Hepatocyte (in vitro differentiated cells): ENCODE data around the gene ERCC2. TPM values are rescaled to one million over a fixed set of nuclear protein-coding genes. Genes with fewer than 3 reads are reported as not detected.
"Not testable (repeated sequence)": the region's sequence is repeated elsewhere in the genome, so short reads cannot be mapped to it uniquely, and the experiment has no call there.

Experiments
- DNase-seq: peaks from one replicate; pipeline ENCODE4 v3.0.0-alpha.2; 2016; ENCODE audit warnings: low spot score
- H2AFZ ChIP-seq: fragments of 200-600 bp; sonication (generic); 2 replicates; pipeline ENCODE4 v1.6.0; 2016; ENCODE audit warnings: antibody characterized with exemption, mild to moderate bottlenecking
- H3K27ac ChIP-seq: fragments of 200-600 bp; sonication (generic); 2 replicates; pipeline ENCODE4 v1.5.1; 2016; ENCODE audit warnings: mild to moderate bottlenecking
- H3K27me3 ChIP-seq: fragments of 200-600 bp; sonication (generic); 2 replicates; pipeline ENCODE4 v1.6.1; 2016
- H3K36me3 ChIP-seq: fragments of 200-600 bp; sonication (generic); replicated peaks from 2 replicates; pipeline ENCODE4 v1.5.1; 2016; ENCODE audit warnings: low read depth; ENCODE audit not compliant: insufficient read depth
- H3K4me1 ChIP-seq: fragments of 200-600 bp; sonication (generic); 2 replicates; pipeline ENCODE4 v1.5.1; 2016; ENCODE audit warnings: mild to moderate bottlenecking, moderate library complexity; ENCODE audit not compliant: insufficient read depth
- H3K4me2 ChIP-seq: fragments of 200-600 bp; sonication (generic); 2 replicates; pipeline ENCODE4 v1.6.0; 2016
- H3K4me3 ChIP-seq: fragments of 200-600 bp; sonication (generic); 2 replicates; pipeline ENCODE4 v1.5.1; 2016; ENCODE audit warnings: mild to moderate bottlenecking
- H3K79me2 ChIP-seq: fragments of 200-600 bp; sonication (generic); 2 replicates; pipeline ENCODE4 v1.6.0; 2017; ENCODE audit warnings: mild to moderate bottlenecking
- H3K9me2 ChIP-seq: fragments of 200-600 bp; sonication (generic); replicated peaks from 2 replicates; pipeline ENCODE4 v1.6.0; 2017; ENCODE audit warnings: mild to moderate bottlenecking; ENCODE audit not compliant: insufficient read depth
- H3K9me3 ChIP-seq: fragments of 200-600 bp; sonication (generic); 2 replicates; pipeline ENCODE4 v1.5.1; 2016; ENCODE audit warnings: low read depth, mild to moderate bottlenecking
- H4K20me1 ChIP-seq: fragments of 200-600 bp; sonication (generic); 2 replicates; pipeline ENCODE4 v1.6.0; 2016; ENCODE audit warnings: mild to moderate bottlenecking; ENCODE audit not compliant: insufficient read depth, poor library complexity, severe bottlenecking
- CTCF ChIP-seq: fragments of 200-600 bp; sonication (generic); IDR thresholded peaks from 2 replicates; pipeline ENCODE4 v1.5.1; 2016; ENCODE audit warnings: antibody characterized with exemption, mild to moderate bottlenecking; ENCODE audit not compliant: poor library complexity
- EZH2 ChIP-seq: fragments of 200-600 bp; sonication (generic); IDR thresholded peaks from 2 replicates; pipeline ENCODE4 v1.6.1; 2016; ENCODE audit warnings: antibody characterized with exemption, mild to moderate bottlenecking, borderline replicate concordance
- EZH2phosphoT487 ChIP-seq: fragments of 200-600 bp; sonication (generic); IDR thresholded peaks from one replicate; pipeline ENCODE4 v1.6.1; 2018; ENCODE audit warnings: antibody characterized with exemption, mild to moderate bottlenecking, low read depth, moderate library complexity; ENCODE audit not compliant: unreplicated experiment, severe bottlenecking
- WGBS: methylation state at CpG from one replicate; pipeline ENCODE4 v1.1.6; 2016; ENCODE audit warnings: low lambda C conversion rate; ENCODE audit errors: missing lambda C conversion rate; 5-methylcytosine and 5-hydroxymethylcytosine counted together
- polyA plus RNA-seq: library from polyadenylated mRNA; unstranded; fragments of >200 nt; fragmentation: Nextera tagmentation; extraction: Ambion mirVana; gene quantifications from 2 replicates; pipeline ENCODE4 v1.2.1, GENCODE V29; 2016
- total RNA-seq: library from RNA; depleted of rRNA; stranded (reverse); fragments of >200 nt; gene quantifications from 2 replicates; pipeline ENCODE4 v1.2.3, GENCODE V29; 2014

Gene ERCC2
- total and polyA plus RNA-seq, 2 experiments from 2014 or later: 7.1 to 13.9 TPM

DNA sequence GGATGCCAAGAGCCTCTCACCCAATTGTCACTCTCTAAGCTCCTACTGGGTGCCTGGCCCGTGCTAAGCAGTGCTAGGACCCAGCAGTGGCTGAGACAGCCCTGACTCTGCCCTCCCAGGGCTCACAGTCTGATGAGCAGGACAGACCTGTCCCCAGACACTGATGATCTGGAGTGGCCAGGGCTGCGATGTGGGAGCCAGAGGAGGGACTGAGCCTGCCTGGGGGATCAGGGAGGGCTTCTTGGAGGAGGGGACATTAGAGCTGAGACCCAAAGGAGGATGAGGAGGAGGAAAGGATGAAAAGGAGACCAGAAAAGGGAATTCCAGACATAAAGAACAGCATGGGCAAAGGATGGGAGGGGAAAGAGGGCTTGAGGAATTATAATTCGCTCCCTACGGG, 46.8 kb upstream of the ERCC2 start:
- H3K4me3 ChIP-seq: no peak overlapping the region
- DNase-seq: no peak
- H3K36me3 ChIP-seq: no peaks in the 10 kb centered on the region
- no peaks in the 10 kb centered on the region for H3K4me1 ChIP-seq
- H3K79me2 ChIP-seq: no peaks in the 10 kb centered on the region
- no peaks in the 10 kb centered on the region for H3K9me2 ChIP-seq
- H3K27ac ChIP-seq: no peak overlapping the region
- no peaks in the 10 kb centered on the region for H3K27me3 ChIP-seq
- H3K4me2 ChIP-seq: no peak overlapping the region
- no peaks in the 10 kb centered on the region for H4K20me1 ChIP-seq
- H3K9me3 ChIP-seq: no peaks in the 10 kb centered on the region
- TF ChIP-seq CTCF: no peak
- TF ChIP-seq EZH2phosphoT487: no peak
- TF ChIP-seq EZH2: no peak
- 89% methylated on average over 4 of the region's 4 CpGs for WGBS
- H2AFZ ChIP-seq: no peak overlapping the region

DNA sequence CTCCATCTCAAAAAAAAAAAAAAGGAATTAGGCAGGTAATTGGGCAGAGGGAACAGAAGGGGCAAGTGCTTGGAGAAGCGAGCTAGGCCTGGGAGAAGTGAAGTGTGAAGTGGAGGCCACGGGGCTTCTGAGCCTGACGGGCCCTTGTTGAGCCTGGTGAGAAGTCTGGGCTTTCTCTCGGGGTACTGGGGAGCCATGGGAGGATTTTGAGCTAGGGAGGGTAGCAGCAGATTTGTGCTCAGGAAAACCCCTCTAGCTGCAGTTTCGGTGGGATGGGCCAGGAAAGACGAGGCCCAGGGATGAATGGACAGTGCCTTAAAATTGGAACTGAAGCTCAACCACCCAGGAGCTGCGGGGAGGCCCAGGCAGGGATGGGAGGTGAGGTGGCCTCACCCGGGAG, 44.1 kb upstream of the ERCC2 start:
- 97% methylated on average over 8 of the region's 8 CpGs for WGBS
- H4K20me1 ChIP-seq: no peaks in the 10 kb centered on the region
- H3K4me2 ChIP-seq: no peak overlapping the region
- DNase-seq: no peak
- H3K4me1 ChIP-seq: no peaks in the 10 kb centered on the region
- no peaks in the 10 kb centered on the region for H3K36me3 ChIP-seq
- H3K27me3 ChIP-seq: no peaks in the 10 kb centered on the region
- no peaks in the 10 kb centered on the region for H3K9me2 ChIP-seq
- H3K4me3 ChIP-seq: no peak overlapping the region
- H3K79me2 ChIP-seq: no peaks in the 10 kb centered on the region
- H2AFZ ChIP-seq: no peak overlapping the region
- no peaks in the 10 kb centered on the region for H3K9me3 ChIP-seq
- no peak overlapping the region for H3K27ac ChIP-seq
- TF ChIP-seq CTCF: no peak
- no peak for TF ChIP-seq EZH2phosphoT487
- TF ChIP-seq EZH2: no peak

DNA sequence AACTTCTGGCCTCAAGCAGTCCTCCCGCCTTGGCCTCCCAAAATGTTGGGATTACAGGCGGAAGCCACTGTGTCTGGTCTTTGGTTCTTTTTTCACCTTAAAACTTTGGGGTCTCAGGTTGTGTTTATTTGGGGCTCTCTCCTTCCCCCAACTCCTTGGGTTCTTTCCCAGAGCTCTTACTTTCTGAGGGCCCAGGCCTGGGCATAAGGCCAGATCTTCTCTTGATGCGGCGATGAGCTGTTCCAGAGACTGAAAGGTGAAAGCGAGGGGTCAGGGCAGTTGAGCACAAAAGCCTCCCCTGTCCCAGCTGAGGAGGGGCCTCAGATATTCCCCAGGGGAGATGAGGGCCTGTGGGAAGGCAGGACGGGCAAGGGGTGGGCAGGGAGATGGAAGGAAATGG, 43.1 kb upstream of the ERCC2 start:
- WGBS: 95% methylated on average over 6 of the region's 6 CpGs
- Histone ChIP-seq H3K4me1 (no peaks in the 10 kb centered on the region), H3K9me3 (no peaks in the 10 kb centered on the region), H3K27me3 (no peaks in the 10 kb centered on the region), H4K20me1 (no peaks in the 10 kb centered on the region), H3K36me3 (no peaks in the 10 kb centered on the region), H3K79me2 (no peaks in the 10 kb centered on the region), H3K27ac (no peak overlapping the region), H3K4me2 (no peak overlapping the region), H3K9me2 (no peaks in the 10 kb centered on the region), H2AFZ (no peak overlapping the region), H3K4me3 (no peak overlapping the region)
- TF ChIP-seq CTCF (no peak), EZH2phosphoT487 (no peak), EZH2 (no peak)
- DNase-seq: no peak

- H3K4me3 ChIP-seq, H4K20me1 ChIP-seq, H3K27ac ChIP-seq, H3K79me2 ChIP-seq, DNase-seq, H3K4me1 ChIP-seq, H3K9me2 ChIP-seq, H3K27me3 ChIP-seq, H3K4me2 ChIP-seq, H3K36me3 ChIP-seq, H2AFZ ChIP-seq, H3K9me3 ChIP-seq: not testable (repeated sequence)
- WGBS: 95% methylated on average over 4 of the region's 4 CpGs
Observed at GRCh38 chr19:45410330-45410729, 40.0 kb upstream of the ERCC2 start.
